ENCODE measurements around the gene TOR2A. TPM values are rescaled to one million over a fixed set of nuclear protein-coding genes. Genes with fewer than 3 reads are reported as not detected.

Gene TOR2A
- total RNA-seq, 1 experiment from 2014 or later, result 14.4 TPM

GRCh38 chr9:127769101-127769500 is 34.0 kb upstream of the TOR2A start:
- DNase-seq (ENCODE audit: low spot score) (no peak), ATAC-seq (no peak)
- H3K9me3 Mint-ChIP-seq, result no peaks in the 10 kb centered on the region
- no peaks in the 10 kb centered on the region for H3K36me3 Mint-ChIP-seq
- H3K27ac Mint-ChIP-seq, result no peak overlapping the region
- peaks cover 11% of the 10 kb centered on the region for H3K27me3 Mint-ChIP-seq (ENCODE audit: low read depth)
- no peak overlapping the region for H3K4me3 Mint-ChIP-seq
- H3K4me1 Mint-ChIP-seq, result peaks cover 35% of the 10 kb centered on the region
- CTCF ChIA-PET, result interaction anchor here (1.2 to 3.3 kb wide), 5 partner anchors 14 to 101 kb away, joined by 3 to 54 read pairs (median 30); partner anchors contain the start of genes CDK9 and TOR2A
- TF ChIP-seq, protein P1, sequence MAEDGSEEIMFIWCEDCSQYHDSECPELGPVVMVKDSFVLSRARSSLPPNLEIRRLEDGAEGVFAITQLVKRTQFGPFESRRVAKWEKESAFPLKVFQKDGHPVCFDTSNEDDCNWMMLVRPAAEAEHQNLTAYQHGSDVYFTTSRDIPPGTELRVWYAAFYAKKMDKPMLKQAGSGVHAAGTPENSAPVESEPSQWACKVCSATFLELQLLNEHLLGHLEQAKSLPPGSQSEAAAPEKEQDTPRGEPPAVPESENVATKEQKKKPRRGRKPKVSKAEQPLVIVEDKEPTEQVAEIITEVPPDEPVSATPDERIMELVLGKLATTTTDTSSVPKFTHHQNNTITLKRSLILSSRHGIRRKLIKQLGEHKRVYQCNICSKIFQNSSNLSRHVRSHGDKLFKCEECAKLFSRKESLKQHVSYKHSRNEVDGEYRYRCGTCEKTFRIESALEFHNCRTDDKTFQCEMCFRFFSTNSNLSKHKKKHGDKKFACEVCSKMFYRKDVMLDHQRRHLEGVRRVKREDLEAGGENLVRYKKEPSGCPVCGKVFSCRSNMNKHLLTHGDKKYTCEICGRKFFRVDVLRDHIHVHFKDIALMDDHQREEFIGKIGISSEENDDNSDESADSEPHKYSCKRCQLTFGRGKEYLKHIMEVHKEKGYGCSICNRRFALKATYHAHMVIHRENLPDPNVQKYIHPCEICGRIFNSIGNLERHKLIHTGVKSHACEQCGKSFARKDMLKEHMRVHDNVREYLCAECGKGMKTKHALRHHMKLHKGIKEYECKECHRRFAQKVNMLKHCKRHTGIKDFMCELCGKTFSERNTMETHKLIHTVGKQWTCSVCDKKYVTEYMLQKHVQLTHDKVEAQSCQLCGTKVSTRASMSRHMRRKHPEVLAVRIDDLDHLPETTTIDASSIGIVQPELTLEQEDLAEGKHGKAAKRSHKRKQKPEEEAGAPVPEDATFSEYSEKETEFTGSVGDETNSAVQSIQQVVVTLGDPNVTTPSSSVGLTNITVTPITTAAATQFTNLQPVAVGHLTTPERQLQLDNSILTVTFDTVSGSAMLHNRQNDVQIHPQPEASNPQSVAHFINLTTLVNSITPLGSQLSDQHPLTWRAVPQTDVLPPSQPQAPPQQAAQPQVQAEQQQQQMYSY (CRISPR knock-in tag; IDR thresholded peaks at IDR 0.05), result no peak
- TF ChIP-seq, protein P2, sequence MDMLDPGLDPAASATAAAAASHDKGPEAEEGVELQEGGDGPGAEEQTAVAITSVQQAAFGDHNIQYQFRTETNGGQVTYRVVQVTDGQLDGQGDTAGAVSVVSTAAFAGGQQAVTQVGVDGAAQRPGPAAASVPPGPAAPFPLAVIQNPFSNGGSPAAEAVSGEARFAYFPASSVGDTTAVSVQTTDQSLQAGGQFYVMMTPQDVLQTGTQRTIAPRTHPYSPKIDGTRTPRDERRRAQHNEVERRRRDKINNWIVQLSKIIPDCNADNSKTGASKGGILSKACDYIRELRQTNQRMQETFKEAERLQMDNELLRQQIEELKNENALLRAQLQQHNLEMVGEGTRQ (CRISPR knock-in tag; IDR thresholded peaks at IDR 0.05), result no peak
- TF ChIP-seq, protein P3, sequence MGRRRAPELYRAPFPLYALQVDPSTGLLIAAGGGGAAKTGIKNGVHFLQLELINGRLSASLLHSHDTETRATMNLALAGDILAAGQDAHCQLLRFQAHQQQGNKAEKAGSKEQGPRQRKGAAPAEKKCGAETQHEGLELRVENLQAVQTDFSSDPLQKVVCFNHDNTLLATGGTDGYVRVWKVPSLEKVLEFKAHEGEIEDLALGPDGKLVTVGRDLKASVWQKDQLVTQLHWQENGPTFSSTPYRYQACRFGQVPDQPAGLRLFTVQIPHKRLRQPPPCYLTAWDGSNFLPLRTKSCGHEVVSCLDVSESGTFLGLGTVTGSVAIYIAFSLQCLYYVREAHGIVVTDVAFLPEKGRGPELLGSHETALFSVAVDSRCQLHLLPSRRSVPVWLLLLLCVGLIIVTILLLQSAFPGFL (CRISPR knock-in tag; IDR thresholded peaks at IDR 0.05; ENCODE audit: borderline replicate concordance), result no peak
- no peak for TF ChIP-seq RELA (CRISPR knock-in tag; IDR thresholded peaks at IDR 0.05; ENCODE audit: borderline replicate concordance)
- no peak for TF ChIP-seq ARID4B (CRISPR knock-in tag; IDR thresholded peaks at IDR 0.05; ENCODE audit: borderline replicate concordance)
- no peak for TF ChIP-seq ZNF396 (CRISPR knock-in tag; IDR thresholded peaks at IDR 0.05; ENCODE audit: borderline replicate concordance)
- no peak for TF ChIP-seq NR2C2 (CRISPR knock-in tag; IDR thresholded peaks at IDR 0.05)
- no peak for TF ChIP-seq USF1 (CRISPR knock-in tag; IDR thresholded peaks at IDR 0.05)
- TF ChIP-seq SOX15 (CRISPR knock-in tag; IDR thresholded peaks at IDR 0.05), result no peak
- no peak for TF ChIP-seq NFE2L1 (CRISPR knock-in tag; IDR thresholded peaks at IDR 0.05)
- no peak for TF ChIP-seq ZBTB43 (CRISPR knock-in tag; IDR thresholded peaks at IDR 0.05)
- no peak for TF ChIP-seq CBFB (CRISPR knock-in tag; IDR thresholded peaks at IDR 0.05; ENCODE audit: low read depth)
- TF ChIP-seq ETV6 (CRISPR knock-in tag; IDR thresholded peaks at IDR 0.05), result no peak
- TF ChIP-seq E2F4 (CRISPR knock-in tag; IDR thresholded peaks at IDR 0.05; ENCODE audit: borderline replicate concordance, low read depth), result no peak
- TF ChIP-seq ZMAT4 (CRISPR knock-in tag; IDR thresholded peaks at IDR 0.05), result no peak
- POLR2A ChIA-PET, result no interaction called here
